ENCODE measurements around the gene CECR2. TPM values are rescaled to one million over a fixed set of nuclear protein-coding genes. Genes with fewer than 3 reads are reported as not detected.

The CECR2 gene
- total and polyA plus RNA-seq, 2 of the 8 experiments (the other 6 are each of a cell fraction or from before 2014, with no cell fraction given) = 18.3 to 123 TPM

GRCh38 chr22:17430412-17430811 lies 61.2 kb downstream of the CECR2 start:
- no peak overlapping the region; the same call in 1 of the 2 replicates for H3K18ac ChIP-seq (ENCODE audit: extremely low read depth, low read length)
- peaks cover 22 to 31% of the 10 kb centered on the region in 2 experiments for H4K20me1 ChIP-seq (replicated peaks in 1 of 2; ENCODE audit: control insufficient read depth in 1 of 2, insufficient read depth in 2 of 2, low read length in 2 of 2)
- no peaks in the 10 kb centered on the region for H3K23me2 ChIP-seq (ENCODE audit: low read depth, low read length)
- FAIRE-seq = no peak
- no peaks in the 10 kb centered on the region for H3K27me3 ChIP-seq (replicated peaks in 1 of 4; ENCODE audit: control insufficient read depth in 3 of 4, extremely low read depth in 1 of 4, insufficient read depth in 3 of 4, low read length in 3 of 4)
- peak overlapping the region; percentile 12 for H3K14ac ChIP-seq (ENCODE audit: insufficient read length)
- peaks cover 58 to 100% of the 10 kb centered on the region in 2 experiments for H3K79me2 ChIP-seq (ENCODE audit: control insufficient read depth in 1 of 2, insufficient read depth in 2 of 2, low read length in 2 of 2)
- H3K23ac ChIP-seq (ENCODE audit: insufficient read length) = no peak overlapping the region
- peak overlapping the region; percentile 74 for H2BK5ac ChIP-seq (ENCODE audit: low read depth, low read length)
- H3K4ac ChIP-seq (replicated peaks; ENCODE audit: insufficient read length, low read depth, low read length) = peak overlapping the region; percentile 19
- H3K79me1 ChIP-seq (ENCODE audit: low read depth, low read length) = peaks cover 16% of the 10 kb centered on the region
- no peak overlapping the region for H2BK15ac ChIP-seq (ENCODE audit: low read length)
- H3K36me3 ChIP-seq (ENCODE audit: control insufficient read depth in 2 of 4, insufficient read depth in 4 of 4, low read length in 3 of 4) = no peaks in the 10 kb centered on the region; a peak in 1 of 8 replicates
- peak overlapping the region; percentile 34 for H4K5ac ChIP-seq (ENCODE audit: insufficient read length, low read depth, low read length)
- ChIA-PET POLR2A (ENCODE audit: partially characterized antibody) (interaction anchor here (0.6 to 1.4 kb wide), 6 partner anchors 10 to 154 kb away, joined by 3 to 5 read pairs (median 3); no protein-coding TSS in a partner anchor), CTCF (ENCODE audit: partially characterized antibody) (interaction anchor here (1.4 to 1.7 kb wide), 2 partner anchors 12 to 259 kb away, joined by 3 to 4 read pairs; no protein-coding TSS in a partner anchor)
- H3K4me2 ChIP-seq (ENCODE audit: insufficient read depth in 1 of 2, low read depth in 2 of 2, low read length in 2 of 2) = peak overlapping the region in 1 of 2 experiments; percentile 49; a peak in 2 of 4 replicates
- H2AFZ ChIP-seq (ENCODE audit: low read length) = no peak overlapping the region
- H2BK120ac ChIP-seq (replicated peaks; ENCODE audit: low read depth, low read length) = no peak overlapping the region
- H3K56ac ChIP-seq (replicated peaks; ENCODE audit: insufficient read length, low read depth, low read length) = no peak overlapping the region
- H3K9me3 ChIP-seq (ENCODE audit: insufficient read depth in 2 of 2, low read depth in 1 of 2, low read length in 1 of 2) = no peaks in the 10 kb centered on the region
- H2BK20ac ChIP-seq (ENCODE audit: low read length) = no peak overlapping the region
- no peak overlapping the region for H2BK12ac ChIP-seq (ENCODE audit: low read depth, low read length)
- peaks cover 7 to 22% (median 14%) of the 10 kb centered on the region in 4 experiments for H3K4me1 ChIP-seq (replicated peaks in 1 of 4; ENCODE audit: control insufficient read depth in 3 of 4, insufficient read depth in 4 of 4, low read length in 3 of 4)
- H3K27ac ChIP-seq (ENCODE audit: low read depth, low read length) = no peak overlapping the region
- no peak overlapping the region for H3K9ac ChIP-seq (replicated peaks in 1 of 4; ENCODE audit: extremely low read depth in 1 of 4, low read depth in 3 of 4, low read length in 3 of 4)
- peak overlapping the region; percentile 31 for H4K91ac ChIP-seq (replicated peaks; ENCODE audit: insufficient read length, low read length)
- TF ChIP-seq TCF12 (IDR thresholded peaks at IDR 0.05; ENCODE audit: low read depth, low read length) (no peak), CBX8 (IDR thresholded peaks at IDR 0.05; ENCODE audit: borderline replicate concordance, low read depth, low read length) (no peak), CEBPB (IDR thresholded peaks at IDR 0.05; ENCODE audit: low read depth, low read length) (peak; percentile 88), SRF (IDR thresholded peaks at IDR 0.05; ENCODE audit: low read depth, low read length) (no peak), EZH2 (IDR thresholded peaks at IDR 0.05; ENCODE audit: low read depth, low read length, severe bottlenecking) (no peak), SAP30 (IDR thresholded peaks at IDR 0.05; ENCODE audit: insufficient read depth, insufficient replicate concordance, low read length) (no peak), TBP (IDR thresholded peaks at IDR 0.05; ENCODE audit: low read depth, low read length) (no peak), TAF7 (optimal IDR thresholded peaks at IDR 0.05; ENCODE audit: borderline replicate concordance, low read depth, low read length) (no peak), BCL11A (IDR thresholded peaks at IDR 0.05; ENCODE audit: low read depth in 2 of 2, low read length in 2 of 2) (no peak), FOSL1 (IDR thresholded peaks at IDR 0.05; ENCODE audit: insufficient read depth, low read depth, low read length) (no peak), ATF3 (IDR thresholded peaks at IDR 0.05; ENCODE audit: insufficient read depth, low read depth, low read length) (peak; percentile 42; the same call in 1 of the 2 replicates), TAF1 (IDR thresholded peaks at IDR 0.05; ENCODE audit: low read depth, low read length) (no peak), RXRA (IDR thresholded peaks at IDR 0.05; ENCODE audit: insufficient read depth, low read depth, low read length) (no peak), CREB1 (IDR thresholded peaks at IDR 0.05) (no peak)
- H4K8ac ChIP-seq (ENCODE audit: extremely low read depth, insufficient read depth, low read length) = no peak overlapping the region
- DNase-seq (ENCODE audit: low read depth in 1 of 2, low spot score in 2 of 2) = no peak
- H3K4me3 ChIP-seq (ENCODE audit: extremely low read depth in 1 of 4, insufficient read depth in 2 of 4, low read depth in 3 of 4, low read length in 4 of 4) = no peak overlapping the region
- no peak overlapping the region for H2AK5ac ChIP-seq (ENCODE audit: low read depth, low read length)
